ENCODE results near the gene TFEB.

The TFEB gene

GRCh38 chr6:41644297-41644879, 91.0 kb downstream of the TFEB start:
- Mint-ChIP-seq H3K27me3 (peaks cover 62% of the 10 kb centered on the region), H3K9me3 (no peaks in the 10 kb centered on the region), H3K27ac (peak overlapping the region in 1 of 2 donors; percentile 67), H3K4me1 (peaks cover under 1% of the 10 kb centered on the region), H3K4me3 (no peak overlapping the region)
- DNase-seq (no peak), ATAC-seq (no peak)

- peaks cover 67% of the 10 kb centered on the region for H3K27me3 Mint-ChIP-seq
- no peaks in the 10 kb centered on the region for H3K9me3 Mint-ChIP-seq
- DNase-seq (no peak), ATAC-seq (no peak)
- no peak overlapping the region for H3K4me3 Mint-ChIP-seq
- peak overlapping the region in 1 of 2 donors; percentile 67 for H3K27ac Mint-ChIP-seq
- H3K4me1 Mint-ChIP-seq, result peaks cover 6% of the 10 kb centered on the region
These were observed 91.5 kb downstream of the TFEB start for GRCh38 chr6:41643899-41644269.

GRCh38 chr6:41642960-41643898, 92.2 kb downstream of the TFEB start:
- no peak overlapping the region for H3K27ac Mint-ChIP-seq
- no peak overlapping the region for H3K4me3 Mint-ChIP-seq
- H3K9me3 Mint-ChIP-seq, result no peaks in the 10 kb centered on the region
- peaks cover 8% of the 10 kb centered on the region for H3K4me1 Mint-ChIP-seq
- DNase-seq (no peak), ATAC-seq (no peak)
- H3K27me3 Mint-ChIP-seq, result peaks cover 73% of the 10 kb centered on the region

GRCh38 chr6:41642090-41642959, 93.1 kb downstream of the TFEB start:
- Mint-ChIP-seq H3K4me1 (peaks cover 16% of the 10 kb centered on the region), H3K27ac (no peak overlapping the region), H3K9me3 (no peaks in the 10 kb centered on the region), H3K4me3 (no peak overlapping the region), H3K27me3 (peaks cover 82% of the 10 kb centered on the region)
- no peak for DNase-seq
- no peak for ATAC-seq

GRCh38 chr6:41641352-41641925, 94.0 kb downstream of the TFEB start:
- Mint-ChIP-seq H3K27ac (no peak overlapping the region), H3K9me3 (no peaks in the 10 kb centered on the region), H3K4me3 (no peak overlapping the region), H3K4me1 (peaks cover 16% of the 10 kb centered on the region), H3K27me3 (peaks cover 89% of the 10 kb centered on the region)
- no peak for ATAC-seq
- no peak for DNase-seq

- Mint-ChIP-seq H3K27me3 (peaks cover 90% of the 10 kb centered on the region), H3K4me3 (no peak overlapping the region), H3K9me3 (no peaks in the 10 kb centered on the region), H3K27ac (no peak overlapping the region), H3K4me1 (peaks cover 16% of the 10 kb centered on the region)
- ATAC-seq (no peak), DNase-seq (no peak)
These were observed 95.0 kb downstream of the TFEB start for GRCh38 chr6:41640426-41640825.

- H3K9me3 Mint-ChIP-seq, result no peaks in the 10 kb centered on the region
- H3K4me1 Mint-ChIP-seq, result peaks cover 16% of the 10 kb centered on the region
- H3K4me3 Mint-ChIP-seq, result no peak overlapping the region
- no peak overlapping the region for H3K27ac Mint-ChIP-seq
- DNase-seq, result no peak
- ATAC-seq, result no peak
- peaks cover 90% of the 10 kb centered on the region for H3K27me3 Mint-ChIP-seq
These were observed 95.5 kb downstream of the TFEB start for GRCh38 chr6:41639809-41640371.

- Mint-ChIP-seq H3K27ac (no peak overlapping the region), H3K4me1 (peaks cover 16% of the 10 kb centered on the region), H3K4me3 (peak overlapping the region in 1 of 2 donors; percentile 33), H3K27me3 (peaks cover 90% of the 10 kb centered on the region), H3K9me3 (no peaks in the 10 kb centered on the region)
- ATAC-seq (no peak), DNase-seq (no peak)
These were observed 96.2 kb downstream of the TFEB start for GRCh38 chr6:41638935-41639808.

- no peaks in the 10 kb centered on the region for H3K9me3 Mint-ChIP-seq
- no peak within 1 kb of the TSS for H3K27ac Mint-ChIP-seq
- peaks cover 16% of the 10 kb centered on the region for H3K4me1 Mint-ChIP-seq
- ATAC-seq, result peak; percentile 18
- peak within 1 kb of the TSS; percentile 72 to 73 for H3K4me3 Mint-ChIP-seq
- H3K27me3 Mint-ChIP-seq, result peaks cover 90% of the 10 kb centered on the region
- no peak for DNase-seq
These were observed 97.1 kb downstream of the TFEB start, which contains the start of gene MDFI for GRCh38 chr6:41638002-41638934. Gene MDFI (plus strand): TSS chr6:41638468. CDS start chr6:41638750, 282 bp downstream.

- H3K27me3 Mint-ChIP-seq, result peaks cover 88% of the 10 kb centered on the region
- no peak for DNase-seq
- ATAC-seq, result no peak
- H3K4me1 Mint-ChIP-seq, result peaks cover 16% of the 10 kb centered on the region
- no peaks in the 10 kb centered on the region for H3K9me3 Mint-ChIP-seq
- H3K27ac Mint-ChIP-seq, result no peak overlapping the region
- peak overlapping the region; percentile 72 to 73 for H3K4me3 Mint-ChIP-seq
These were observed 98.0 kb downstream of the TFEB start for GRCh38 chr6:41637194-41638001.

GRCh38 chr6:41636833-41637193, 98.6 kb downstream of the TFEB start:
- ATAC-seq (no peak), DNase-seq (no peak)
- Mint-ChIP-seq H3K27me3 (peaks cover 89% of the 10 kb centered on the region), H3K9me3 (no peaks in the 10 kb centered on the region), H3K4me3 (no peak overlapping the region), H3K27ac (no peak overlapping the region), H3K4me1 (peaks cover 16% of the 10 kb centered on the region)

- H3K9me3 Mint-ChIP-seq, result no peaks in the 10 kb centered on the region
- H3K27me3 Mint-ChIP-seq, result peaks cover 80% of the 10 kb centered on the region
- ATAC-seq, result no peak
- H3K4me1 Mint-ChIP-seq, result peaks cover 16% of the 10 kb centered on the region
- H3K4me3 Mint-ChIP-seq, result no peak overlapping the region
- DNase-seq, result no peak
- H3K27ac Mint-ChIP-seq, result no peak overlapping the region
These were observed 100.0 kb downstream of the TFEB start for GRCh38 chr6:41635365-41635764.

GRCh38 chr6:41634657-41635056, 100.8 kb downstream of the TFEB start:
- Mint-ChIP-seq H3K9me3 (no peaks in the 10 kb centered on the region), H3K27ac (no peak overlapping the region), H3K4me3 (no peak overlapping the region), H3K4me1 (peaks cover 16% of the 10 kb centered on the region), H3K27me3 (peaks cover 73% of the 10 kb centered on the region)
- DNase-seq (no peak), ATAC-seq (no peak)

Measured in stimulated activated naive CD8-positive, alpha-beta T cell treated with anti-CD3 and anti-CD28 coated beads, Interleukin-15, amount 100 ng/mL, for 72 hours (primary cell).